WERI-Rb-1 (cell line): ENCODE data around the gene LCN6.

Experiments
- DNase-seq: peaks from one replicate; pipeline ENCODE4 v3.0.0-alpha.2; 2020
- H3K27ac ChIP-seq: fragments of 250-450 bp; sonication (Bioruptor Pico); 2 replicates; pipeline ENCODE4 v1.5.1; 2020; ENCODE audit warnings: mild to moderate bottlenecking, moderate library complexity
- H3K27me3 ChIP-seq: fragments of 250-450 bp; sonication (Bioruptor Pico); 2 replicates; pipeline ENCODE4 v1.5.1; 2021; ENCODE audit warnings: mild to moderate bottlenecking, low read depth, moderate library complexity; ENCODE audit not compliant: insufficient read depth, severe bottlenecking
- H3K36me3 ChIP-seq: fragments of 250-450 bp; sonication (Bioruptor Pico); 2 replicates; pipeline ENCODE4 v1.5.1; 2020; ENCODE audit warnings: mild to moderate bottlenecking, moderate library complexity
- H3K4me3 ChIP-seq: 2 replicates; pipeline ENCODE4 v1.5.1; 2011; ENCODE audit warnings: low read depth, mild to moderate bottlenecking, control low read depth, low read length
- H3K9me3 ChIP-seq: fragments of 250-450 bp; sonication (Bioruptor Pico); 2 replicates; pipeline ENCODE4 v1.5.1; 2021; ENCODE audit warnings: mild to moderate bottlenecking, moderate library complexity; ENCODE audit not compliant: severe bottlenecking
- TF ChIP-seq, protein P1 (sequence below): IDR thresholded peaks from 2 replicates; pipeline ENCODE4 v1.5.1; 2011; ENCODE audit warnings: low read depth, mild to moderate bottlenecking, control low read depth, inconsistent platforms, low read length

The LCN6 gene

GRCh38 chr9:136764301-136764891 lies 16.1 kb upstream of the LCN6 start, which contains the start of gene LCN15:
Gene LCN15, minus strand, starts transcription at chr9:136764518. Its CDS starts 30 bp downstream, at chr9:136764488.
- H3K27ac ChIP-seq, result 0 out of 2 replicates have a peak within 1 kb of the TSS, but pooled peaks have one; percentile 26
- DNase-seq, result no peak
- H3K27me3 ChIP-seq, result no peaks in the 10 kb centered on the region
- no peaks in the 10 kb centered on the region for H3K36me3 ChIP-seq
- TF ChIP-seq, protein P1, sequence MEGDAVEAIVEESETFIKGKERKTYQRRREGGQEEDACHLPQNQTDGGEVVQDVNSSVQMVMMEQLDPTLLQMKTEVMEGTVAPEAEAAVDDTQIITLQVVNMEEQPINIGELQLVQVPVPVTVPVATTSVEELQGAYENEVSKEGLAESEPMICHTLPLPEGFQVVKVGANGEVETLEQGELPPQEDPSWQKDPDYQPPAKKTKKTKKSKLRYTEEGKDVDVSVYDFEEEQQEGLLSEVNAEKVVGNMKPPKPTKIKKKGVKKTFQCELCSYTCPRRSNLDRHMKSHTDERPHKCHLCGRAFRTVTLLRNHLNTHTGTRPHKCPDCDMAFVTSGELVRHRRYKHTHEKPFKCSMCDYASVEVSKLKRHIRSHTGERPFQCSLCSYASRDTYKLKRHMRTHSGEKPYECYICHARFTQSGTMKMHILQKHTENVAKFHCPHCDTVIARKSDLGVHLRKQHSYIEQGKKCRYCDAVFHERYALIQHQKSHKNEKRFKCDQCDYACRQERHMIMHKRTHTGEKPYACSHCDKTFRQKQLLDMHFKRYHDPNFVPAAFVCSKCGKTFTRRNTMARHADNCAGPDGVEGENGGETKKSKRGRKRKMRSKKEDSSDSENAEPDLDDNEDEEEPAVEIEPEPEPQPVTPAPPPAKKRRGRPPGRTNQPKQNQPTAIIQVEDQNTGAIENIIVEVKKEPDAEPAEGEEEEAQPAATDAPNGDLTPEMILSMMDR, result no peak
- H3K9me3 ChIP-seq, result no peaks in the 10 kb centered on the region
- no peak within 1 kb of the TSS for H3K4me3 ChIP-seq

GRCh38 chr9:136763649-136764035 lies 15.3 kb upstream of the LCN6 start:
- TF ChIP-seq, protein P1, result no peak
- H3K36me3 ChIP-seq, result no peaks in the 10 kb centered on the region
- no peak for DNase-seq
- H3K9me3 ChIP-seq, result no peaks in the 10 kb centered on the region
- H3K4me3 ChIP-seq, result no peak overlapping the region
- H3K27me3 ChIP-seq, result no peaks in the 10 kb centered on the region
- no peak overlapping the region for H3K27ac ChIP-seq

GRCh38 chr9:136762915-136763648 lies 14.8 kb upstream of the LCN6 start:
- DNase-seq, result peak; percentile 70
- Histone ChIP-seq H3K36me3 (no peaks in the 10 kb centered on the region), H3K27me3 (no peaks in the 10 kb centered on the region), H3K4me3 (no peak overlapping the region), H3K27ac (no peak overlapping the region), H3K9me3 (no peaks in the 10 kb centered on the region)
- TF ChIP-seq, protein P1, result no peak

- no peaks in the 10 kb centered on the region for H3K36me3 ChIP-seq
- H3K4me3 ChIP-seq, result no peak overlapping the region
- no peaks in the 10 kb centered on the region for H3K9me3 ChIP-seq
- TF ChIP-seq, protein P1, result no peak
- H3K27me3 ChIP-seq, result no peaks in the 10 kb centered on the region
- no peak overlapping the region for H3K27ac ChIP-seq
- DNase-seq, result no peak
Measured at GRCh38 chr9:136762221-136762691, 13.9 kb upstream of the LCN6 start.

DNA sequence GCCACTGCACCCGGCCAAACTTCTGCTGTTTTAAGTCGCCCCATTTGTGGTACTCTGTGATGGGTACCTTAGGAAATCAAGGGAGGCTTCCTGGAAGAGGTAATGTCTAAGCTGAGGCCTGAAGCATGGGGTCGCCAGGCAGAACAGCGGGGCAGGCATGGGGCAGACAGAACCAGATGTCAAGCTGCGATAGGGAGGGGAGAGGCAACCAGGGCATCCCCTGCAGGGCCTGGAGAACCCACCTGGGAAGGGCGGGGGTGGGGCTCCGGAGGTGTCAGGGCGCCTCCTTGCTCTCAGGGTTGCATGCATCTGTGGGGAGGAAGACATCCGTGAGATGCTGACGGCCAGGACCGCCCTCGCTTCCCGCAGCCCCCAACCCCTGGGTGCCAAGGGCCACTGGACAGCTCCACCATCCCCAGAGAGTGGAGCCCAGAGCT lies 13.2 kb upstream of the LCN6 start:
- no peak overlapping the region for H3K4me3 ChIP-seq
- no peak for DNase-seq
- no peaks in the 10 kb centered on the region for H3K27me3 ChIP-seq
- TF ChIP-seq, protein P1, result no peak
- peaks cover under 1% of the 10 kb centered on the region for H3K9me3 ChIP-seq
- no peaks in the 10 kb centered on the region for H3K36me3 ChIP-seq
- H3K27ac ChIP-seq, result no peak overlapping the region
